Measurements from ENCODE around the gene SLC23A2.

- TF ChIP-seq CTCF (IDR thresholded peaks at IDR 0.05; ENCODE audit: insufficient read depth, low read depth, low read length) (no peak), EZH2 (IDR thresholded peaks at IDR 0.05; ENCODE audit: insufficient read depth, low read length) (no peak)
These were observed 15.7 kb downstream of the SLC23A2 start for GRCh38 chr20:4985658-4986057.

Measured in astrocyte (in vitro differentiated cells and primary cell).